Tibial artery (tissue), 4 donors: Measurements from ENCODE around the gene RASSF1.

Experiments
- DNase-seq, 2 donors: peaks; one replicate each; pipeline ENCODE4 v3.0.0-alpha.2; 2019
- H3K27ac ChIP-seq, 2 donors: fragments of 200-600 bp; sonication (generic) in 1 of 2; 1 replicate in 1 of 2; 2 replicates in 1 of 2; pipeline ENCODE4 v1.5.1; 2018 to 2019; ENCODE audit warnings: mild to moderate bottlenecking in 1 of 2
- H3K27me3 ChIP-seq, 2 donors: fragments of 200-600 bp; sonication (generic) in 1 of 2; one replicate each; pipeline versions ENCODE4 v1.5.1 to v1.6.0; 2016 to 2019
- H3K36me3 ChIP-seq, 3 donors: fragments of 200-600 bp; sonication (generic) in 2 of 3; one replicate each; pipeline ENCODE4 v1.5.1; 2016 to 2019; ENCODE audit warnings: mild to moderate bottlenecking in 2 of 3
- H3K4me1 ChIP-seq, 4 donors: fragments of 200-600 bp; sonication (generic) in 2 of 4; 1 replicate in 3 of 4; 2 replicates in 1 of 4; pipeline ENCODE4 v1.5.1; 2016 to 2019
- H3K4me3 ChIP-seq, 2 donors: fragments of 200-600 bp; sonication (generic) in 1 of 2; 1 replicate in 1 of 2; 2 replicates in 1 of 2; pipeline ENCODE4 v1.5.1; 2018 to 2019; ENCODE audit warnings: mild to moderate bottlenecking in 2 of 2
- H3K9me3 ChIP-seq, 3 donors: fragments of 200-600 bp; sonication (generic) in 1 of 3; one replicate each; pipeline ENCODE4 v1.5.1; 2016 to 2019
- intact Hi-C: fragments of 100-400 bp; cut with DNase I; formaldehyde crosslinking; loops from one replicate; pipeline ENCODE4 v1.15.0; 2023; ENCODE audit warnings: low total_unique reads
- TF ChIP-seq, protein P1 (sequence below), 2 experiments: fragments of 200-600 bp in 1 of 2; fragments of 450-650 bp in 1 of 2; IDR thresholded peaks; one replicate each; pipeline ENCODE4 v1.5.1; 2017 to 2019; ENCODE audit warnings: antibody characterized with exemption in 2 of 2, mild to moderate bottlenecking in 1 of 2, moderate library complexity in 1 of 2

Gene RASSF1

DNA sequence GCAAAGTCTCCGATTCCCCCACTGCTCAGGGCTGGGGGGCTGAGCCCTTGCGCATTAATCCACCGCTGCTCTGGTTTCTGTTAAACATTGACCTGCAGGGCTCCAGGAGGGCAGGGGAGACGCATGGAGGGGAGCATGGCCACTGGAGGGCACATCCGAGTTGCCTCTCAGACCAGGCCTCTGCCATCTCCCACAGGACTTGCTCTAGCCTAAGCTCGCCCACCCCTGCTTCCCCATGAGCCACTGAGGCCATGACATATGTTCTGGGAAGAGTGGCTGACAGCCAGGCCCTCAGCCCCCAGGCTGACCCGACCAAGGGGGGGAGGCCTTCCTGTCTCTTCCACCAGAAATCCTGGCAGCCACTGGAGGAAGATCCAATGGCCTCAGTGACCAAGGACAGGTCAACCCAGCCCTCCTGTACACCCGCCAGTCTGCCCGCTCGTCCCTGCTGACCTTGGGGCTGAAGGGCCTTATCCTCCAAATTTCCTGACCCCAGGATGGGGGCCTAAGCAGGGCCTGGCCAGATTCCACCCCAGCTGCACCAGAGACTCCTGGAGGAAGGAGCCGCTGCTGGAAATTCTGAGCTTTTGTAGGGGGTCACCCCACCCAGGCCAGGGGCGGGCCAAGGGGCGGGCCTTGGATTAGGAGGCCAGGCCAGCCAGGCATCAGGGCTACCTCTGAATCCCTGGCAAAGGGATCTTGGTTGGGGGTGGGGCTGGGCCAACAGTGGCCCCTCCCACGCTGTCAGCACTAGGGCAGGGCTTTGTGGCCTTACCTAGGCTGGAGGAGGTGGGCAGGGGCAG, 37.4 kb downstream of the RASSF1 start, which contains the start of gene HYAL1:
TSS of gene HYAL1 (minus strand) at position 562 of the 803 bp plus-strand sequence. CDS start 618 bp downstream, outside the sequence.
- Histone ChIP-seq H3K4me1 (peaks cover 8 to 32% (median 25%) of the 10 kb centered on the region in 4 donors), H3K36me3 (no peaks in the 10 kb centered on the region), H3K27ac (peak within 1 kb of the TSS in 1 of 2 donors; percentile 25), H3K9me3 (no peaks in the 10 kb centered on the region), H3K27me3 (no peaks in the 10 kb centered on the region), H3K4me3 (peak within 1 kb of the TSS in 1 of 2 donors; percentile 9)
- no peak for DNase-seq
- TF ChIP-seq, protein P1, sequence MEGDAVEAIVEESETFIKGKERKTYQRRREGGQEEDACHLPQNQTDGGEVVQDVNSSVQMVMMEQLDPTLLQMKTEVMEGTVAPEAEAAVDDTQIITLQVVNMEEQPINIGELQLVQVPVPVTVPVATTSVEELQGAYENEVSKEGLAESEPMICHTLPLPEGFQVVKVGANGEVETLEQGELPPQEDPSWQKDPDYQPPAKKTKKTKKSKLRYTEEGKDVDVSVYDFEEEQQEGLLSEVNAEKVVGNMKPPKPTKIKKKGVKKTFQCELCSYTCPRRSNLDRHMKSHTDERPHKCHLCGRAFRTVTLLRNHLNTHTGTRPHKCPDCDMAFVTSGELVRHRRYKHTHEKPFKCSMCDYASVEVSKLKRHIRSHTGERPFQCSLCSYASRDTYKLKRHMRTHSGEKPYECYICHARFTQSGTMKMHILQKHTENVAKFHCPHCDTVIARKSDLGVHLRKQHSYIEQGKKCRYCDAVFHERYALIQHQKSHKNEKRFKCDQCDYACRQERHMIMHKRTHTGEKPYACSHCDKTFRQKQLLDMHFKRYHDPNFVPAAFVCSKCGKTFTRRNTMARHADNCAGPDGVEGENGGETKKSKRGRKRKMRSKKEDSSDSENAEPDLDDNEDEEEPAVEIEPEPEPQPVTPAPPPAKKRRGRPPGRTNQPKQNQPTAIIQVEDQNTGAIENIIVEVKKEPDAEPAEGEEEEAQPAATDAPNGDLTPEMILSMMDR (IDR thresholded peaks at IDR 0.05) = no peak
- intact Hi-C loops = no loop called here

DNA sequence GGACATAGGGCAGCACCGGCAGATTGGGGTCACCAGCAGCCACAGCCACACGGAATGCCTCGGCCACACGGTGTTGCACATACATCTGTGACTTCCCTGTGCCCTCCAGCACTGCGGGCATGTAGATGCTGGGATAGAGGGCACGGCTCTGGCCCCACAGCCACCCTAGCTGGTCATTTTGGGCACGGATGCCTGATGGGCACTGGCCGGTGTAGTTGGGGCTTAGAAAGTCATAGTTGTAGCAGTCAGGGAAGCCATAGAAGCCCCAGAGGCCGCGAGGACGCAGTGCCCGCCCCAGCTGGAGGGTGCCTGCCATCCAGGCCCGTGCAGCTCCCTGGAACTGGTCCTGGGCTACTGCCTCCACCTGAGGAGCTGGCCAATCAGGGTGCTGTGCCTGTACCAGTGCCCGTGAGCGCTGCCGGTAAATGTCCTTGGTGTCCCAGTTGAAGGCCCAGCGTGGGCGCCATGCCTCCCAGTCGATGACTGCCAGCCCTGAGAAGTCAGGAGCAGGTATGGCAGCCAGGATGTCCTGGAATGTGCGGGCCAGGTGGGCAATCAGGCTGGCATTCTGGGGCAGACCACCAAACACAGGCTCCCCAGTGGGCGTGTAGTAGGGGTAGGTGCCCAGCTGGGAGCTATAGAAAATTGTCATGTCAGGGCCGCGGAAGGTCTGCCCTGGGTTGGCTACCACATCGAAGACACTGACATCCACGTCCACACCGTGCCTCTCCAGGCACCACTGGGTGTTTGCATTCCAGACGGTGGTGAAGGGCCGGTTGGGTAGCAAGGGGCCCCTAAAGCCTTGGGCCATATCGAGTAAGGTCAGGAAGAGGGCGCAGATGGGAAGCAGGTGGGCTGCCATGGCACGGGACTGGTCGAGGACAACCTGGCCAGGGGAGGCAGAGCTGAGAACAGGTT, 38.3 kb downstream of the RASSF1 start:
- Histone ChIP-seq H3K27ac (no peak overlapping the region), H3K4me1 (peaks cover 8 to 40% (median 32%) of the 10 kb centered on the region in 4 donors), H3K27me3 (no peaks in the 10 kb centered on the region), H3K4me3 (no peak overlapping the region), H3K36me3 (peaks cover 0 to under 1% (median 0%) of the 10 kb centered on the region in 3 donors), H3K9me3 (no peaks in the 10 kb centered on the region)
- DNase-seq = no peak
- TF ChIP-seq, protein P1 (IDR thresholded peaks at IDR 0.05) = no peak
- intact Hi-C loops = no loop called here

DNA sequence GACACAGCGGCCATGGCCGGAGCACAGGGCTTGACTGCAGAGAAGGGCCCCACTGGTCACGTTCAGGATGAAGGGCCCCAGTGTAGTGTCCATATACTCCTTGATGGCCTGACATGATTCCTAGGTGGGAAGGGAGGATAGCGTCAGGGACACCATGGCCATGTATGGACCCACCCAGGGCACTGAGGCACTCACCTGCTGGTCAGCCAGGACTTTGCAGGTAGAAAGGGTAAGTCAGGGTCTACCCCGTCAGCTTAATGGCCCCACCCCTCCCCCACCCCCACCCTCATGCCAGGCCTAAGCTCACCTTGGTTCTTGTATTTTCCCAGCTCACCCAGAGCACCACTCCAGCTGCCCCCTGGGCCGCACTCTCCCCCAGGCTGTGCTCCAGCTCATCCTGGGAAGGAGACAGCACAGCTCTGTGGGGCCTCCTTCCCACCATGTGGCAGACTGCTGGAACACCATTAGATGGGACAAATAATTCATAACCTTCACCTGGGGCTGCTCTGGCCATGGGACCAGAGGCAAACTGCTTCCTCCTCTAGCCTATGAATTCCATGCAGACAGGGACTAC, 39.9 kb downstream of the RASSF1 start:
- peak overlapping the region in 1 of 2 donors; percentile 86 for H3K4me3 ChIP-seq
- intact Hi-C loops = loop anchor here (2.0 kb wide), 1 partner anchor 20 kb away; no protein-coding TSS in a partner anchor
- DNase-seq = no peak
- H3K36me3 ChIP-seq = peaks cover 0 to 9% (median 0%) of the 10 kb centered on the region in 3 donors
- H3K4me1 ChIP-seq = peaks cover 8 to 41% (median 32%) of the 10 kb centered on the region in 4 donors
- TF ChIP-seq, protein P1 (IDR thresholded peaks at IDR 0.05) = no peak
- peak overlapping the region; percentile 90 to 93 for H3K27ac ChIP-seq
- H3K27me3 ChIP-seq = no peaks in the 10 kb centered on the region
- H3K9me3 ChIP-seq = no peaks in the 10 kb centered on the region

GRCh38 chr3:50299929-50300680, 40.5 kb downstream of the RASSF1 start:
- Histone ChIP-seq H3K4me1 (peaks cover 8 to 41% (median 32%) of the 10 kb centered on the region in 4 donors), H3K36me3 (peaks cover 0 to 9% (median 0%) of the 10 kb centered on the region in 3 donors), H3K9me3 (no peaks in the 10 kb centered on the region), H3K27me3 (no peaks in the 10 kb centered on the region), H3K27ac (peak overlapping the region; percentile 90 to 93), H3K4me3 (peak overlapping the region; percentile 61 to 86)
- intact Hi-C loops = loop anchor here (2.0 kb wide), 1 partner anchor 21 kb away; no protein-coding TSS in a partner anchor
- DNase-seq = peak in 1 of 2 donors; percentile 77
- TF ChIP-seq, protein P1 (IDR thresholded peaks at IDR 0.05) = no peak

- H3K36me3 ChIP-seq = peaks cover 0 to 9% (median 0%) of the 10 kb centered on the region in 3 donors
- H3K27me3 ChIP-seq = no peaks in the 10 kb centered on the region
- peaks cover 8 to 41% (median 32%) of the 10 kb centered on the region in 4 donors for H3K4me1 ChIP-seq
- peak overlapping the region; percentile 61 to 86 for H3K4me3 ChIP-seq
- DNase-seq = no peak
- peak overlapping the region; percentile 90 to 93 for H3K27ac ChIP-seq
- intact Hi-C loops = no loop called here
- TF ChIP-seq, protein P1 (IDR thresholded peaks at IDR 0.05) = no peak
- H3K9me3 ChIP-seq = no peaks in the 10 kb centered on the region
Measured at GRCh38 chr3:50299638-50299928, 41.1 kb downstream of the RASSF1 start.
